ENCODE results near the gene HIVEP3.

- TF ChIP-seq CTCF (IDR thresholded peaks at IDR 0.05) (no peak), POLR2A (IDR thresholded peaks at IDR 0.05) (no peak)
These were observed 123.4 kb downstream of the HIVEP3 start for GRCh38 chr1:41795205-41795762.
